AG10803 (cell line): Measurements from ENCODE around the gene FBN1.
A peak's percentile ranks its signal among the peaks of the same experiment; 100 is the strongest.

Experiments
- DNase-seq: peaks from one replicate; pipeline ENCODE4 v3.0.0; 2010; ENCODE audit warnings: low read depth
- H3K4me3 ChIP-seq: 2 replicates; pipeline ENCODE4 v1.5.1; 2011; ENCODE audit warnings: mild to moderate bottlenecking, low read length, control low read depth
- TF ChIP-seq, protein P1 (sequence below): conservative IDR thresholded peaks from 2 replicates; pipeline ENCODE4 v1.5.1; 2011; ENCODE audit warnings: mild to moderate bottlenecking, low read length, control low read depth, inconsistent platforms

FBN1 gene

DNA sequence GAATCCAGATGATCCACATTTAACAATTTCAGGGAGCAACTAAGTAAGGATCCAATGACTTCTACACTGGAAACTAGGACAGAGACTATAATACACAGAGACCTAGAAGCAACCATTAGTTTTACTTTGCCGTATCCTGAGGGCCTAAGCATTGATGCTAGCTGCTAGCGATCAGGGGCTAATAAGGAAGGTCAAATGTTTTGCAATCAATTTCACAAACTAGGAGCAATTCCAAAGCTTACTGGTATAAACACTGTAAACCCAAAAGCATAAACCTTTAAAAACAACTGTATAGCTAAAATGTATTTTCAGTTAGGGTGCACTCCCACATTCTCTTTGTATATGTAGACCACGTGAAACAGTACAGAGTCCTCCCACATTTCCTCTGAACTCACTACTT is 31.5 kb downstream of the FBN1 start:
- no peak overlapping the region for H3K4me3 ChIP-seq
- no peak for DNase-seq
- TF ChIP-seq, protein P1, sequence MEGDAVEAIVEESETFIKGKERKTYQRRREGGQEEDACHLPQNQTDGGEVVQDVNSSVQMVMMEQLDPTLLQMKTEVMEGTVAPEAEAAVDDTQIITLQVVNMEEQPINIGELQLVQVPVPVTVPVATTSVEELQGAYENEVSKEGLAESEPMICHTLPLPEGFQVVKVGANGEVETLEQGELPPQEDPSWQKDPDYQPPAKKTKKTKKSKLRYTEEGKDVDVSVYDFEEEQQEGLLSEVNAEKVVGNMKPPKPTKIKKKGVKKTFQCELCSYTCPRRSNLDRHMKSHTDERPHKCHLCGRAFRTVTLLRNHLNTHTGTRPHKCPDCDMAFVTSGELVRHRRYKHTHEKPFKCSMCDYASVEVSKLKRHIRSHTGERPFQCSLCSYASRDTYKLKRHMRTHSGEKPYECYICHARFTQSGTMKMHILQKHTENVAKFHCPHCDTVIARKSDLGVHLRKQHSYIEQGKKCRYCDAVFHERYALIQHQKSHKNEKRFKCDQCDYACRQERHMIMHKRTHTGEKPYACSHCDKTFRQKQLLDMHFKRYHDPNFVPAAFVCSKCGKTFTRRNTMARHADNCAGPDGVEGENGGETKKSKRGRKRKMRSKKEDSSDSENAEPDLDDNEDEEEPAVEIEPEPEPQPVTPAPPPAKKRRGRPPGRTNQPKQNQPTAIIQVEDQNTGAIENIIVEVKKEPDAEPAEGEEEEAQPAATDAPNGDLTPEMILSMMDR: no peak

DNA sequence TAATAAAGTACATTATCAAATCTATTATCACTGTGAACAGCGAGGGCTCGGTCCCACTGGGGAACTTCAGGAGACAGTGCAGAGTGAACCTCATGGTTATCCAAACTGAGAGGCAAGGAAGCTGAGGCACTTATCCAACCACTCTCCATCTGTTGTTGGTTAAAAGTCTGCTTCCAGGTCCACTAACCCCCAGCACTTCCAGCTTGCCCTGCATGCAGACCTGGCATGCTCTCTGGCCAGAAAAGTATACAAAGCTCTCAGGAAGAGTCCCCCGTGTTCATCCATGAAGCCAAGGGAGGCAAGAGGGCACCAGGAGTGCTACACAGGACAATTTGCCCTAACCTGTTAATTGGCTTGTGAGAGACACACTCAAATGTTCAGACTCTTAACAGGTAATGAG is 36.0 kb downstream of the FBN1 start:
- TF ChIP-seq, protein P1: no peak
- peak; percentile 50 for DNase-seq

DNA sequence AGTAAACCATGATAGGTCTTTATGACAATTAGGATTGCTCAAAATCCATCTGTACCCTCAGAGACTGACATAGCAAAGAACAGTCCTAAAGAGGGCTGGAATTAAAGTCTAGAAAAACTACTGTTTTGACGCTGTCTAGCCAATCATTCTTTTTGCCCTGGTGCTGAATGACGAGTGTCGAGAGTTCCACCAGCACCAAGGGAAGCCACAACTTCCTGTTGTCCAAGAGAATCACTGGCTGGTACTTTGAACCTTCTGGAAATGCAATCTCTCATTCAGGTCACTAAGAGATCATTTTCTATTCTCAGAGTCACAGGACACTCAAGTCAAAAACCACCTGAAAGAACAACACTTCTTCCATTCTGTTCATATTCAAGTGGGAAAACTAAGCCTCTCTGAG is 37.7 kb downstream of the FBN1 start:
- DNase-seq: no peak
- no peak overlapping the region for H3K4me3 ChIP-seq
- TF ChIP-seq, protein P1: no peak

More for the DNA sequence above, 36.0 kb downstream of the FBN1 start:
- H3K4me3 ChIP-seq: no peak overlapping the region

DNA sequence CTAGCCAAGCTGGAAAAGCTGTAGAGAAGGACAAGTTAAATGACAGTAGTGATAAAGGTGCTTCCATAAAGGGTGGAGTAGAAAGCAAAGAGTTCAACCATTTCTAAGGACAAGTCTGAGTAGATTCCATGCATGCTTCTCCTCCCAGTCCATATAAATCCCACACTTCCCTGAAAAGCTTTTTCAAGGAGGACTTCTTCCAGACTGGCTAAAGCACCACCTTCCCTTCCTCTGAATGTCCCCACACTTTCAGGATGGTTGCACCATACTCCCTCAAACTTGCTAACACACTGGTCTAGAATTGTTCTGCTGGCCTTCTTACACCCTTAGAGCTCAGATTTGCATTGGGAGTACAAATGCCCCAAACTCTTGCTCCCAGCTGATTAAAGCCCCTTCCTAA is 40.9 kb downstream of the FBN1 start:
- no peak overlapping the region for H3K4me3 ChIP-seq
- peak; percentile 75 for DNase-seq
- TF ChIP-seq, protein P1: no peak

DNA sequence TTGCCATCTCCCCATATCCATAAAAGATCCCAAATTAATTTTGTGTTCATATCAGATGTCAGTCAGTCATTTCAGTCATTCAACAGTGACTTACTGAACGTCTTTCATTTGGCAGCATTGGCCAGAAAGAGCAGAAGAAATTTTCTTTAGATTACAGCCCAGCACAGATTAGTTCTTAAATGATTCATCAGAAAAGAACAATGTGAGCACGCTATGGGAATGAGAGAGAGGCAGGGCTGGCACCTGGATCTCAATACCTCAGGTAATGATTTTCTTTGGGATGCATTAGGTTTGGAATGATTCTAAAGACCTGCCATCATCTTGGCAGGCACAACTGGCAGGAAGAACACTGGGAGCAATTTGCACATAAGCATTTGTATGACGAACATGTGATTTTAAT is 41.6 kb downstream of the FBN1 start:
- TF ChIP-seq, protein P1: no peak
- no peak for DNase-seq
- H3K4me3 ChIP-seq: no peak overlapping the region

DNA sequence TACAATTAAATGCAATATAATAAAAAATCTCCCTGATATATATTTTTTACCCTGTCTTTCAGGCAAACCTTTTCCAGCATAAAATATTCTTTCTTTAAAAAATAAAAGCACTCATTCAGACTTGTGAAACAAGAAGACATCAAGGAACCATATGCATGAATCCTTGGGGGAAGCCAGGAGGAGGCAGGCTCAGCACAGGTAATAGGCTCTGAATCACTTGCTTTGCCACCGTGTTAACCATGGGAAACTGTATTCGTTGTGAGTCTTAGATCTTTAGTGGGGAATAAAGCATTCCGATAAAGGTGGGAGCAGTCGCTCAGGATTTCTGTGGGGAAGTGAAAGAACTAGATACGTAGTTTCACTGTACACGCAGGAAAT is 42.4 kb downstream of the FBN1 start:
- no peak overlapping the region for H3K4me3 ChIP-seq
- no peak for DNase-seq
- TF ChIP-seq, protein P1: no peak

DNA sequence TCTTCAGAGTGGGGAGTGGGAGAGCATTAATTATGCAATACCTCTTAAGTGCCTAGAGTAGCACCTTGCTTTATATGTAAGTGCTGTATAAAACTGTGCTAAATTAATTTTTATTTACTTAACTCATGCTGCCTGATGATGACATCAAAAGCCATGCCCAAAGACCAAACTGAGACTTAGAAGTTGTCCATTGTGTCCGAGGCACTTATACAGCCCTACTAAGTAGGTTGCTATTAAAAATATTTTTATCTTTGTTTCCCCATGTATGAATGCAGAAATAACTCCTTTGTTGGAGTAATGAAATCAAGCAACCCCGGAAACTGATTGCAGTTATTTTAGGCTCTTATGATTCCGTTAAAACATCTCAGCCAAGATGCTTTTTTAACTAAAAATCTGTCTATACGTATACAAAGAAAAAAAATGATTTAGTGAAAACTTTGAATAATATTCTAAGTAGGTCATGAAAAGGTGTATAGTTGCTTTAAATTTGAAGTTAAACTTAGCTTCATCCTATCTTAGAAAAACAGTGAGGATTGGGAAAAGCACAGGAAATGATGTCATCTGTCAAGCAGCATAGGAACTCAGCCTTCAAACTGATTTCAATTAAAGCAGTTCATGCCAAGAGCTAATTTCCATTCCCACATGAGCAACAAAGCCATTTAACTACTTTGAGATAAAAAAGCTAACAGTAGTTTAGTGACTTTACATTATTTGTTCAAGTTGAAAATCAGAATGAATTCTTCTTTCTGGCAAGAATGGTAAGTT is 43.0 kb downstream of the FBN1 start:
- peak; percentile 85 for DNase-seq
- TF ChIP-seq, protein P1: no peak
- no peak overlapping the region for H3K4me3 ChIP-seq
